GM23338 (cell line): ENCODE measurements around the gene LILRA5. TPM values are rescaled to one million over a fixed set of nuclear protein-coding genes. Genes with fewer than 3 reads are reported as not detected.

Experiments used
- ATAC-seq: fragments of 200-7000 bp; cut with Tn5 transposase; 3 replicates; pipeline ENCODE4 v1.9.1; 2020
- DNase-seq: peaks from one replicate; pipeline ENCODE4 v3.0.0-alpha.2; 2015; ENCODE audit warnings: low spot score
- H2AFZ ChIP-seq: fragments of 200-600 bp; sonication (generic); 2 replicates; pipeline ENCODE4 v1.8.0; 2016; ENCODE audit warnings: antibody characterized with exemption, mild to moderate bottlenecking, moderate library complexity
- H3F3A ChIP-seq: fragments of 200-600 bp; sonication (generic); replicated peaks from 2 replicates; pipeline ENCODE4 v1.8.0; 2017; ENCODE audit warnings: antibody characterized with exemption, mixed run types, low read depth
- H3K27ac ChIP-seq: fragments of 200-600 bp; sonication (generic); 2 replicates; pipeline ENCODE4 v1.6.1; 2016; ENCODE audit warnings: low read depth
- H3K27me3 ChIP-seq: fragments of 200-600 bp; sonication (generic); 2 replicates; pipeline ENCODE4 v1.8.0; 2016; ENCODE audit warnings: mild to moderate bottlenecking, mixed run types, moderate library complexity; ENCODE audit not compliant: insufficient read depth
- H3K36me3 ChIP-seq: fragments of 200-600 bp; sonication (generic); 2 replicates; pipeline ENCODE4 v1.8.0; 2016; ENCODE audit warnings: mild to moderate bottlenecking; ENCODE audit not compliant: insufficient read depth
- H3K4me1 ChIP-seq: fragments of 200-600 bp; sonication (generic); 2 replicates; pipeline ENCODE4 v1.8.0; 2016; ENCODE audit warnings: mild to moderate bottlenecking, moderate library complexity; ENCODE audit not compliant: insufficient read depth
- H3K4me2 ChIP-seq: fragments of 200-600 bp; sonication (generic); 2 replicates; pipeline ENCODE4 v1.7.1; 2017; ENCODE audit warnings: mixed run types
- H3K4me3 ChIP-seq: fragments of 200-600 bp; sonication (generic); 2 replicates; pipeline ENCODE4 v1.6.1; 2016; ENCODE audit warnings: mixed run types
- H3K79me2 ChIP-seq: fragments of 200-600 bp; sonication (generic); replicated peaks from 2 replicates; pipeline ENCODE4 v1.8.0; 2017; ENCODE audit warnings: mild to moderate bottlenecking; ENCODE audit not compliant: insufficient read depth
- H3K9me2 ChIP-seq: fragments of 200-600 bp; sonication (generic); 2 replicates; pipeline ENCODE4 v1.8.0; 2017; ENCODE audit not compliant: insufficient read depth
- H4K20me1 ChIP-seq: fragments of 200-600 bp; sonication (generic); replicated peaks from 2 replicates; pipeline ENCODE4 v1.8.0; 2017; ENCODE audit warnings: mild to moderate bottlenecking; ENCODE audit not compliant: insufficient read depth
- H3K27ac Mint-ChIP-seq: 2 replicates; pipeline ENCODE4 v1.8.0; 2020; ENCODE audit warnings: inconsistent platforms, mild to moderate bottlenecking, moderate library complexity, mixed read lengths
- H3K27me3 Mint-ChIP-seq: 3 replicates; pipeline ENCODE4 v1.8.0; 2022; ENCODE audit warnings: low read depth, mild to moderate bottlenecking, moderate library complexity, mixed read lengths, inconsistent platforms; ENCODE audit not compliant: insufficient read depth, poor library complexity
- H3K36me3 Mint-ChIP-seq: 3 replicates; pipeline ENCODE4 v1.8.0; 2021; ENCODE audit warnings: low read depth, mild to moderate bottlenecking, inconsistent platforms, moderate library complexity, mixed read lengths
- H3K4me1 Mint-ChIP-seq: 3 replicates; pipeline ENCODE4 v1.8.0; 2020; ENCODE audit warnings: mild to moderate bottlenecking, inconsistent platforms, mixed read lengths
- H3K4me3 Mint-ChIP-seq: 3 replicates; pipeline ENCODE4 v1.8.0; 2021; ENCODE audit warnings: moderate library complexity, mild to moderate bottlenecking, inconsistent platforms, mixed read lengths
- H3K9me3 Mint-ChIP-seq: 3 replicates; pipeline ENCODE4 v1.8.0; 2020; ENCODE audit warnings: moderate library complexity, mild to moderate bottlenecking, inconsistent platforms, mixed read lengths
- CREB1 ChIP-seq: fragments of 250-450 bp; sonication (Bioruptor Pico); IDR thresholded peaks from 2 replicates; pipeline ENCODE4 v1.5.0; 2020; ENCODE audit warnings: low read depth, mild to moderate bottlenecking, moderate library complexity
- CTCF ChIP-seq, 2 experiments: fragments of 200-600 bp in 1 of 2; sonication (generic) in 1 of 2; conservative IDR thresholded peaks; 2 replicates each; pipeline versions ENCODE4 v1.5.1 to v1.6.1; 2016 to 2017; ENCODE audit warnings: antibody characterized with exemption in 2 of 2, low read depth in 2 of 2, mild to moderate bottlenecking in 2 of 2, moderate library complexity in 1 of 2
- ETS1 ChIP-seq: IDR thresholded peaks from 2 replicates; pipeline ENCODE4 v1.6.1; 2016; ENCODE audit warnings: antibody characterized with exemption
- EZH2 ChIP-seq: fragments of 200-600 bp; sonication (generic); IDR thresholded peaks from one replicate; pipeline ENCODE4 v1.8.0; 2017; ENCODE audit warnings: antibody characterized with exemption, mild to moderate bottlenecking, low read depth; ENCODE audit not compliant: unreplicated experiment
- EZH2phosphoT487 ChIP-seq: fragments of 200-600 bp; sonication (generic); IDR thresholded peaks from one replicate; pipeline ENCODE4 v1.8.1; 2018; ENCODE audit warnings: antibody characterized with exemption; ENCODE audit not compliant: unreplicated experiment
- JUNB ChIP-seq: IDR thresholded peaks from one replicate; pipeline ENCODE4 v1.6.1; 2016; ENCODE audit warnings: antibody characterized with exemption; ENCODE audit not compliant: unreplicated experiment
- NANOG ChIP-seq: IDR thresholded peaks from 2 replicates; pipeline ENCODE4 v1.6.1; 2016; ENCODE audit warnings: antibody characterized with exemption, borderline replicate concordance
- POLR2AphosphoS5 ChIP-seq: IDR thresholded peaks from 2 replicates; pipeline ENCODE4 v1.6.1; 2016; ENCODE audit warnings: antibody characterized with exemption, low read depth
- REST ChIP-seq: IDR thresholded peaks from one replicate; pipeline ENCODE4 v1.6.1; 2018; ENCODE audit warnings: antibody characterized with exemption; ENCODE audit not compliant: unreplicated experiment
- STAT1 ChIP-seq: IDR thresholded peaks from one replicate; pipeline ENCODE4 v1.6.1; 2016; ENCODE audit warnings: antibody characterized with exemption; ENCODE audit not compliant: unreplicated experiment
- ZNF114 ChIP-seq: fragments of 250-450 bp; sonication (Bioruptor Pico); IDR thresholded peaks from 2 replicates; pipeline ENCODE4 v1.5.0; 2020; ENCODE audit warnings: mild to moderate bottlenecking, moderate library complexity
- polyA plus RNA-seq: library from polyadenylated mRNA; unstranded; fragments of >200 nt; fragmentation: Nextera tagmentation; extraction: Ambion mirVana; gene quantifications from 2 replicates; pipeline ENCODE4 v1.2.1, GENCODE V29; 2016
- total RNA-seq: library from RNA; depleted of rRNA; stranded (reverse); fragments of >200 nt; shearing (Covaris generic); gene quantifications from 2 replicates; pipeline ENCODE4 v1.2.3, GENCODE V29; 2014

Gene LILRA5
- total and polyA plus RNA-seq, 2 experiments from 2014 or later, result not detected

- Histone ChIP-seq H3K4me1 (no peaks in the 10 kb centered on the region), H3K27me3 (no peaks in the 10 kb centered on the region), H3K79me2 (no peaks in the 10 kb centered on the region), H3K9me2 (peaks cover 5% of the 10 kb centered on the region; the same call in 1 of the 2 replicates), H3K36me3 (no peaks in the 10 kb centered on the region), H4K20me1 (0 out of 2 replicates have a peak, but pooled peaks cover 4% of the 10 kb centered on the region), H3K27ac (no peak overlapping the region), H3K4me3 (no peak overlapping the region), H3F3A (no peaks in the 10 kb centered on the region), H3K4me2 (no peak overlapping the region), H2AFZ (no peak overlapping the region)
- Mint-ChIP-seq H3K27ac (no peak overlapping the region), H3K4me1 (no peaks in the 10 kb centered on the region), H3K4me3 (no peak overlapping the region), H3K9me3 (peaks cover 9% of the 10 kb centered on the region; the same call in 2 of the 3 replicates), H3K27me3 (peaks cover 3% of the 10 kb centered on the region), H3K36me3 (no peaks in the 10 kb centered on the region; the same call in 2 of the 3 replicates)
- TF ChIP-seq REST (no peak), EZH2phosphoT487 (no peak), EZH2 (no peak), ZNF114 (CRISPR knock-in tag) (no peak), ETS1 (no peak), JUNB (no peak), STAT1 (no peak), CREB1 (CRISPR knock-in tag) (no peak), POLR2AphosphoS5 (no peak)
- DNase-seq (no peak), ATAC-seq (no peak)
Measured at GRCh38 chr19:54305141-54305540, 7.8 kb downstream of the LILRA5 start.

- H3K27me3 Mint-ChIP-seq, result no peaks in the 10 kb centered on the region
- Histone ChIP-seq H3K79me2 (no peaks in the 10 kb centered on the region), H3K27me3 (no peaks in the 10 kb centered on the region), H3K27ac (no peak overlapping the region), H3K4me3 (no peak overlapping the region), H3K4me1 (no peaks in the 10 kb centered on the region), H3K36me3 (no peaks in the 10 kb centered on the region), H4K20me1 (0 out of 2 replicates have a peak, but pooled peaks cover 4% of the 10 kb centered on the region), H2AFZ (no peak overlapping the region), H3K4me2 (no peak overlapping the region), H3F3A (no peaks in the 10 kb centered on the region), H3K9me2 (peaks cover 5% of the 10 kb centered on the region; the same call in 1 of the 2 replicates)
- DNase-seq (no peak), ATAC-seq (no peak)
- no peak overlapping the region for H3K4me3 Mint-ChIP-seq
- H3K4me1 Mint-ChIP-seq, result no peaks in the 10 kb centered on the region
- no peaks in the 10 kb centered on the region for H3K36me3 Mint-ChIP-seq
- H3K9me3 Mint-ChIP-seq, result peaks cover 8% of the 10 kb centered on the region; the same call in 2 of the 3 replicates
- H3K27ac Mint-ChIP-seq, result no peak overlapping the region
- TF ChIP-seq CTCF (conservative IDR thresholded peaks at IDR 0.05; ENCODE audit: low read depth in 2 of 2), result no peak
- no peak for TF ChIP-seq NANOG
- no peak for TF ChIP-seq EZH2phosphoT487
Measured at GRCh38 chr19:54302257-54302656, 10.7 kb downstream of the LILRA5 start.
